Suprapubic skin (tissue), 4 donors: ENCODE results near the gene GRIN1.

Experiments
- CTCF ChIP-seq, 2 donors: fragments of 200-600 bp in 1 of 2; fragments of 450-650 bp in 1 of 2; sonication (generic) in 1 of 2; IDR thresholded peaks; one replicate each; pipeline ENCODE4 v1.5.1; 2016 to 2019; ENCODE audit warnings: antibody characterized with exemption in 2 of 2, mild to moderate bottlenecking in 1 of 2, moderate library complexity in 1 of 2
- POLR2A ChIP-seq, 2 donors: fragments of 450-650 bp; IDR thresholded peaks; one replicate each; pipeline ENCODE4 v1.6.1; 2017; ENCODE audit warnings: antibody characterized with exemption in 2 of 2, mild to moderate bottlenecking in 2 of 2, moderate library complexity in 2 of 2
- POLR2AphosphoS5 ChIP-seq, 3 donors: sonication (generic); formaldehyde crosslinking; IDR thresholded peaks; one replicate each; pipeline ENCODE4 v1.6.1; 2017; ENCODE audit warnings: antibody characterized with exemption in 3 of 3

GRCh38 chr9:137146527-137146918, 7.6 kb downstream of the GRIN1 start:
- TF ChIP-seq CTCF (IDR thresholded peaks at IDR 0.05) (no peak), POLR2A (IDR thresholded peaks at IDR 0.05) (no peak), POLR2AphosphoS5 (IDR thresholded peaks at IDR 0.05) (no peak)
